Activated CD8-positive, alpha-beta memory T cell treated with anti-CD3 and anti-CD28 coated beads, Interleukin-2, amount 50 U/mL, for 24 hours (primary cell): Measurements from ENCODE around the gene LGALS3BP.

Experiments
- DNase-seq: peaks from one replicate; pipeline ENCODE4 v3.0.0-alpha.2; 2020; ENCODE audit errors: extremely low read depth

The LGALS3BP gene

DNA sequence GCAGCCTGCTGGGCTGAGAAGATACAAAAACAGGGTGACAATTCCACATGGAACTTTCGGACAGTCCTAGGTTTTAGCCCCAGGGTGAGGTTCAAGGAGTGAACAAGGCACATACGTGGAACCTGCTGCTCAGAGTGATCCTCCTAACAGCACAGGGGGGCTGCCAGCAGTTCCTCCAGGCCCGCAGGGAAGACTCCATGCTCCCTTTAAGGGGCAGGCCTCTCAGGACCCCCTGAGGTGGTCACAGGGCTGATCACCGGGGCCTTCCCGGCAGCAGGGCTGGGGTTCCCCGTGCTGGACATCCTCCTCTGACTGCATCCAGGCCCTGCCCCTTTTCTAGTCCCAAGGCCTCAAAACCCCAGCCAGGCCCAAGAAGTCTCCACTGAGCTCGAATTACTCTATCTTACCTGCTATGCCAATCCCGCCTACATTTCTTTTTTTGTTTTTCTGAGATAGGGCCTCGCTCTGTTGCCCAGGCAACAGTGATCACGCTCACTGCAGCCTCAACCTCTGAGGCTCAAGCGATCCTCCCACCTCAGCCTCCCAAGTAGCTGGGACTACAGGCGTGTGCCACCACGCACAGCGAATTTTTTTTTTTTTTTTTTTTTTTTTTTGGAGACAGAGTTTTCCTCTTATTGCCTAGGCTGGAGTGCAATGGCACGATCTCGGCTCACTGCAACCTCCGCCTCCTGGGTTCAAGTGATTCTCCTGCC, 19.5 kb upstream of the LGALS3BP start:
- DNase-seq = no peak

GRCh38 chr17:78998311-78999055, 18.8 kb upstream of the LGALS3BP start:
- DNase-seq = no peak

DNA sequence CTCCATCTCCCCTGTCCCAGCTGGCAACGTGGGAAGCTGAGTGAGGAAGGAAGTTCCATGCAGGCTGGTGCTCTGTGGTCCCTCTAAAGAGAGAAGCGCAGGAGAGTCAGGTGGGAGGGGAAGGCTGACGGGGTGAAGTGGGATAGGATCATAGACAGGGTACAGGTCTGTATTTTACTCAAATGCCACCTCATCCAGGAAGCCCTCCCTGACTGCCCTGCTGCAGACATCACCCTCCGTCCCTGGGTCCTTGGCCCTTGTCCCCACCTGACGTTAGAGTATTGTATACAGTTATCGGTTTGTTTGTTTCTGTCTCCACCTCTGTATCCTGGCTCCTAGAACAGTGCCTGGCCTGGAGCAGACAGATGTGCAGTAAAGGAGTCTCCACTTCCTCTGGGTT, 18.2 kb upstream of the LGALS3BP start:
- DNase-seq = no peak

DNA sequence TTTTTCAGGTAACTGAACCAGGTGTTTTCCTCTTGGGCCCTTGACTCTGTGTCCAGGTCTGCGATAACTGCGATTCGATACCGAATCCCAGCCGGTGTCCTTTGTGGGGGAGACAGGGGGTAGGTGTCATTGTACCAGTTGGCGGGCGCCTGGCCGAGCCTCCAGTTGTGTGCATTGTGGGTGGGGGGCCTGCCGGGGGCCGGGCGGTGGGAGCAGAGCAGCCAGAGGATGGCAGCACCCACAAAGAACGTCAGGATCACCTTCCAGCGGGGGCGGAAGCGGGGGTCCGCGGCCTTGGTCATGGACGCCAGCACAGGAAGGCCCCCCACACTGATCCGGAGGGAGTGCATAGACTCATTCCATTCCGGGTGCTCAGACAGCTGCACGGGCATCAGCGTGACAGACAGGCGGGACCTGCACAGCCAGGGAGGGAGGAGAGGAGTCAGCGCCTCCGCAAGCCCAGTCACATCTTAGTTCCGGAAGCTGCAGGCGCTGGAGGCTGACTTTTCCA, 17.6 kb upstream of the LGALS3BP start:
- DNase-seq = no peak

- no peak for DNase-seq
Observed at GRCh38 chr17:78996781-78997201, 17.1 kb upstream of the LGALS3BP start.

DNA sequence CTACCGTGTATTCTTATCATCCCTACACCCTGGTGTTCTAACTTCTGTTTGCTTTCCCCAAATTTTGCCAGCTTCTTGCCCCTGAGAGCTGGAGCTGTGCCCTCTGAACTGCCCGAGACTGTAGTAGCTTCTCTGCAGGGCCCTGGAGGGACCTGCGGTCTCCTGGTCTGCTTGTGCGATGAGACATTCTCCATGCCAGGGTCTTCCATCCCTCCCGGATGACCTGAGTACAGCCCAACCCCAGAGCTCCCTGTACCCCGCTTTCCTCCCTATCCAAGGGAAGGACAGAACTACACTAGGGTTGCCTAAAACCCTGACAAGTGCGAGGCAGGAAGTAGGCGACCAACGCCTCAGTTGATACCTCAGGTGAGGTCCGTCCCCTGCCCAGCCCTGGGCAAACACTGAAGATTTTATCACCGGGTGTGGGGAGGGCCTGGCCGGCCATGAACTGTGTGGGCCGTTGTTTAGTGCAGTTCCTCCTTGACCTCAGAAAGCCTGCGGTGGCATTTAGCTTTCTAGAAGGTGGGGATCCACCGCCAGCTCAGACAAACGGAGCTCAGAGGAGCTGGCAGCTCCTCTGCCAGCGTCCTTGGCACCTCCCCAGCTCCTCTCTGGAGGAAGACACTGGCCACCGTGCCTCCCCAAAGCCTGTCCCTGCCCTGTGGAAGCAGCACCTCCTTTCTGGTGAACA, 16.2 kb upstream of the LGALS3BP start:
- DNase-seq = no peak

GRCh38 chr17:78995022-78995760, 15.5 kb upstream of the LGALS3BP start:
- no peak for DNase-seq

DNA sequence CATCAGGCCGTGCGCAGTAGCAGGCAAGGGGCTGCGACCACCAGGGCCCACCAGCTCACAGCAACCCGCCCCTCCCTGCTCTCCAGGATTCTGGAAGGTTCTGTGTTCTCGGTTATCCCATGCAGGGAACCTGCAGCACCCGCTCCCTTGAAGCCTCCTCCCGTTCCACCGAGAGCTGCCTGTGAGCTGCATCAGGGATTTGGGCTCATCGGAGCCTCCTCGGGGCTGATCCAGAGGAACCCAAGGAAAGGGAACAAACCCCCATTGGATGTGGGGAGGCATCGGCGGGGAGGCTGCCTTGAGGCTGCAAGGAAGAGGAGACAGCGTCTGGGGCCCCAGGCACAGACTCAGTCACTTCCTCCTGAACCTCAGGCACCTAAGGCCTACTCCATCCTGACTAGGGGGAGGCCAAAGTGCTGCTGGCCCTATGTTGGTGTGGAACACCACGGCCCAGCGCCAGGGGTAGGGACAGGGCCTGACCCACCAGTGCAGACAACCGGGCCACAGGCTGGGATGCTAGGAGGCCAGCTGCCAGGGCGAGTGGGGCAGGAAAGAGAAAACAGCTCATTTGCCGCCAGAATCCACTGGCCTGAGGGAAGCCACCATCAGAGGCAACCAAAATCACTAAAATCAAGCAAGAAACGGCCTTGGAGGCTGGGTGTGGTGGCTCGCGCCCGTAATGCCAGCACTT, 14.4 kb upstream of the LGALS3BP start:
- DNase-seq = no peak

DNA sequence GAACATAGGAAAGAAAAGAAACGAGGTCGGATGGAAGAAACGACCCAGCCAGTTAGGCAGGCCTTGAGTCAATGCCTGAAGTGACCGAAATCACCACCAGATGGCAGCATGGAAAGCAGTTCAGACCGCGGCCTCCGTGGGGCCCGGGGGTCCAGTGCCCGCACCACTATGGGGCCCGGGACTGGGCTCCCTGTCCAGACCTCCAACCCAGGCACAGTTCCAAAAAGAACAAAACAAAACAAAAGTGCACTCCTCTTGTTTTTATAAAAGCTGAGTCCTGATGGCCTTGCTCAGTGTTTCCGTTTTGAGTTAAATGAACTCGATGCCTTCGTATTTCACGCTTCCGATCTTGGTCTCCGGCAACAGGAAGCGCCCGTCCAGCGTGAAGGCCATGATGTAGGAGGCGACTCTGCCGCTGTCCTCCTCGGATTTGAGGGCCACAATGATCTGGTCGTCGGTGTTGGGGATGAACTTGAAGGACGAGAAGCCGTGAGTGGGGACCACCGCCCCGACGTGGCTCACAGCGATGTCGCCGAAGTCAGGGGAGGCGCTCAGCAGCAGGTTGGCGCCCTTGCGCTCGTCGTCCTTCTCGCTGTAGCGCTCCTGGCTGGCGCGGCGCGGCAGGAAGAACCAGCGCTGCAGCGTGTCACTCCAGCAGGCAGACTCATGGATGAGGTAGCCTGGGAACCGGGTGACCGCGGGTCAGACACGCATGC, 13.7 kb upstream of the LGALS3BP start:
- no peak for DNase-seq

GRCh38 chr17:78992542-78993212, 13.0 kb upstream of the LGALS3BP start:
- DNase-seq = no peak

- no peak for DNase-seq
Observed at GRCh38 chr17:78991906-78992532, 12.3 kb upstream of the LGALS3BP start.

- no peak for DNase-seq
Observed at GRCh38 chr17:78991017-78991738, 11.5 kb upstream of the LGALS3BP start.

GRCh38 chr17:78990349-78991016, 10.8 kb upstream of the LGALS3BP start:
- no peak for DNase-seq

GRCh38 chr17:78988152-78988551, 8.4 kb upstream of the LGALS3BP start:
- DNase-seq = no peak

DNA sequence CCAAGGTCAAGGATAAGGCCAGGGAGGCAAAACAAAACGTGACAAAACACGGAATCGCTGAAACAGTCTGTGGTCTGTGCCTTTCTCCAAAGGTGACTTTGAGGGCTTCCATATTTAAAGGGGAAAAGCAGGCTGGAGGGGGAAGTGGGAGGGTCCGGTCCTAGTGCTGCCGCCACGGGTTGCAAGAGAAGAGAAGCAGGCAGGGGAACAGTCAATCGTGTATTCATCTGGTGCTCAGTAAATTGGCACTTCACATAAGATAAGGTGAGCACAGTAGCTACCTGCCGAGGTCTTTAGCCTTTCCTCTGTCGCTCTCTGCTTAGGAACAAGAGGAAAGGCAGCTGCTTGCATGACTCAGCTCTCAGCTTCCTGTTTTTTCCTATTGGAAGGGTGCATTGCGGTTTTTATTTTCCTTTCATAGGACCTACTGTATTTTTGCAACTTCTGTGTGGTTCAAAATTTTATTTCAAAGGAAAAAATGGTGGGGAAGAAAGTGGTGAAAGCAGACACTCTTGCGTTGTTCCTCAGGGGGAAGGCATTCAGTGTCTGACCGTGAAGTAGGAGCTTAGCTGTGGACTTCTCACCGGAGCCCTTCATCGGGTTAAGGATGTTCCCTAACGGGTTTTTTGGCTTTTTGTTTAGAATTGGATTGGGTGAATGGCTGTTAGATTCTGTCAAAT, 7.1 kb upstream of the LGALS3BP start:
- DNase-seq = no peak

- DNase-seq = no peak
Observed at GRCh38 chr17:78986048-78986648, 6.4 kb upstream of the LGALS3BP start.

GRCh38 chr17:78985395-78985794, 5.7 kb upstream of the LGALS3BP start:
- DNase-seq = no peak
